ENCODE data around the gene MKS1. TPM values are rescaled to one million over a fixed set of nuclear protein-coding genes. Genes with fewer than 3 reads are reported as not detected.
A peak's percentile ranks its signal among the peaks of the same experiment; 100 is the strongest.

The MKS1 gene
- total and polyA plus RNA-seq, 12 donors = 9.1 to 28.2 (median 16.5) TPM

DNA sequence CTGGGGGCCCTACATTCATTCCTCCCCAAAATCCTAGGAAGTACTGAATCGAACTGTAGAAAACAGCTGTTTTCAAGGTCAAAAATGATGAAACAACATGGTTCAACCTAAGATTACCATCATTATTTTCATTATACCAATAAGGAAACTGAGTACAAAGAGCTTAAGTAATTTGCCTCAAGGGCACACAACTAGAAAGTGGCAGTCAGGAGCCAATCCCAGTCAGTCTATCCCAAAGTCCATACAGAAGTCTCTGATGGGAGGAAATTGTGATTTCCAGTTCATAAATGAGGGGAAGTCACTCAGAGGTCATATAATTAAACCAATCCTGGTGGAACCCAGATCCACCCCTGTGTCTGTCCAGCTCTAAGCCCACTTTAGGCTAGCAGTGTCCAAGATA, 27.7 kb upstream of the MKS1 start:
- Histone ChIP-seq H3K36me3 (replicated peaks in 1 of 2) (no peaks in the 10 kb centered on the region), H3K27me3 (peaks cover 4% of the 10 kb centered on the region), H3K27ac (no peak overlapping the region), H3K9me3 (replicated peaks in 1 of 3) (no peaks in the 10 kb centered on the region), H3K4me1 (replicated peaks in 1 of 2) (peaks cover 5 to 7% of the 10 kb centered on the region in 2 donors), H3K4me3 (no peak overlapping the region)
- TF ChIP-seq POLR2A (IDR thresholded peaks at IDR 0.05) = no peak
- TF ChIP-seq, protein P1, sequence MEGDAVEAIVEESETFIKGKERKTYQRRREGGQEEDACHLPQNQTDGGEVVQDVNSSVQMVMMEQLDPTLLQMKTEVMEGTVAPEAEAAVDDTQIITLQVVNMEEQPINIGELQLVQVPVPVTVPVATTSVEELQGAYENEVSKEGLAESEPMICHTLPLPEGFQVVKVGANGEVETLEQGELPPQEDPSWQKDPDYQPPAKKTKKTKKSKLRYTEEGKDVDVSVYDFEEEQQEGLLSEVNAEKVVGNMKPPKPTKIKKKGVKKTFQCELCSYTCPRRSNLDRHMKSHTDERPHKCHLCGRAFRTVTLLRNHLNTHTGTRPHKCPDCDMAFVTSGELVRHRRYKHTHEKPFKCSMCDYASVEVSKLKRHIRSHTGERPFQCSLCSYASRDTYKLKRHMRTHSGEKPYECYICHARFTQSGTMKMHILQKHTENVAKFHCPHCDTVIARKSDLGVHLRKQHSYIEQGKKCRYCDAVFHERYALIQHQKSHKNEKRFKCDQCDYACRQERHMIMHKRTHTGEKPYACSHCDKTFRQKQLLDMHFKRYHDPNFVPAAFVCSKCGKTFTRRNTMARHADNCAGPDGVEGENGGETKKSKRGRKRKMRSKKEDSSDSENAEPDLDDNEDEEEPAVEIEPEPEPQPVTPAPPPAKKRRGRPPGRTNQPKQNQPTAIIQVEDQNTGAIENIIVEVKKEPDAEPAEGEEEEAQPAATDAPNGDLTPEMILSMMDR (IDR thresholded peaks at IDR 0.05) = no peak
- 64 to 86% (median 76%) methylated on average over 1 of the region's 1 CpG for WGBS, 4 donors
- intact Hi-C loops (cut with DNase I) = no loop called here
- DNase-seq = no peak

DNA sequence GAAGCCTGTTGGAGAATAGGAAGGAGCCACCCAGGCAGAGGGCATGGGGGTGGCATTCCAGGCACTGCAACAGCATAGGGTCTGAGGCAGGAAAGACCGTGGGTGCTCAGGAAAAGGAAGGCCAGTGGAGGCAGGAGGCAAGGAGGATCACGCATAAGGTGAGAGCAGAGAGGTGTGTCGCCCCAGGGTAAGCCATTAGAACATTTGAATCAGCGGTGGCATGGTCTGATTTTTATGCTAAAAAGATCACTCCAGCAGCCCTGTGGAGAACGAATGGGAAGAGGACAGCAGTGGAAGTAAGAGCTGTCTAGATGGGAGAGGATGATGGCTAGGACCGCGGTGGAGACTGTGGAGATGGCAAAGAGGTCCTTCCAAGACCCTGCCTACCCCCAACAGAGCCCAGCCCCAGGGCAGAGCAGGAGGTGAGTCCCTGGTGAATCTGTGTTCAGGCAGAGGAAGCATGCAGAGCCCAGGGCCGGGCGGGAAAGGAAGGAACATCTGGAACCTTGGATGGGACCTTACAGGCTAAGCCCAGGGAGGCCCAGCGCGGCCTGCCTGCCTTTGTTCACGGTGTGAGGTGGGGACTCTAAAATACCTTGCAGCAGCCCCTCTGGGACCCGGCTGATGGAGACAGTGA, 27.2 kb upstream of the MKS1 start:
- peak in 1 of 7 donors; percentile 29 for DNase-seq
- Histone ChIP-seq H3K36me3 (replicated peaks in 1 of 2) (no peaks in the 10 kb centered on the region), H3K27me3 (peaks cover 4% of the 10 kb centered on the region), H3K27ac (no peak overlapping the region), H3K9me3 (replicated peaks in 1 of 3) (no peaks in the 10 kb centered on the region), H3K4me1 (replicated peaks in 1 of 2) (peaks cover 5 to 7% of the 10 kb centered on the region in 2 donors), H3K4me3 (no peak overlapping the region)
- 74 to 83% (median 79%) methylated on average over 11 to 13 of the region's 13 CpGs for WGBS, 4 donors
- TF ChIP-seq, protein P1 (IDR thresholded peaks at IDR 0.05) = no peak
- TF ChIP-seq POLR2A (IDR thresholded peaks at IDR 0.05) = no peak
- intact Hi-C loops (cut with DNase I) = no loop called here

DNA sequence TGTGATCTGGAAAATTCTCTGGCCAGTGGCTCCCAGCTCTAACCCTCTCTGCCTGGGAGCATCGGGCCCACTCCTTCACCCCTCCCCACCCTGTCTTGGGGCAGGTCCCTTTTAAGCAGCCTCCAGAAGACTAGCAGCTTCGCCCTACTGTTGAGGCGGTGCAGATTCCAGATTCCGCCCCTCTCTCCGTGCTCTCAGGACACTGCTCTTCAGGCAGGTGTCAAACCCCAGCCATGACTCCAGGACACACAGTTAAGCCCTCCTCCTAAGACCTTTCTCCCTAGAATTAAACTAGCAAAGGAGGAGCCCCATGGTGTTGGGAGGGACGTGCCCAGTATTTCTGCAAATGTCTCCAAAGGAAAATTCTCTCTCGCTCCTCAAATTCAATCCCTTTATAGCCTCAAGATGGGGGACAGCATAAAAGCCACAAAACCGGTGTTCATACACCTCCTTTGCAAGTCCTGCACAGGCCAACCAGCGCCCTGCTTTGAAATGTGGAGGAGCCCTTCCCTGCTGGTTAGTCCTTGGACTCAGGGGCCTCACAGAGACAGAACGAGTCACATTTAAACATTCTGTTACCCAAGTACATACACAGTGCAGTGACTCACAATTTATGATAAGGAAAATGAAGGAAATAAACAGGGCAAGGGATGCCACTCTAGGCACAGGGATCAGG, 26.5 kb upstream of the MKS1 start:
- intact Hi-C loops (cut with DNase I) = no loop called here
- peaks cover 4% of the 10 kb centered on the region for H3K27me3 ChIP-seq

DNA sequence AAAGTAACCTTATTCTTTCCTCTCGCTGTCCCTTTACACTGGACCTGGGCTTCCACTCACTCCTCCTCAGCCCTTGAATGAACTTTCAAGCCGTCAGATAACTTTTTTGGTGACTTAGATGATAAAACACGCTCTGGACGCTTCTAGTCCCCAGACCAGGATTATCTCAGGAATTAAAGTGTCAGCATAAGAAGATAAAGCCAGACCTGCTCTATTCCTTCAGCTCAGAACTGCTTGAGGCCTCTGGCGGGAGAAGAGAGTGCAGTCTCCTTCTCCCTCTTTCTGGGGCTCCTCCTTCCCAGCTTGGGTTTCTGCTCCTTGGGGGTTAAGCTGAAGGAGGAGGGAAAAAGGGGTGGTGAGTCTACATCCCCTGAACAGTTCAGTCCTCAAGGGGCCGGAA, 25.9 kb upstream of the MKS1 start:
- Histone ChIP-seq H3K4me1 (replicated peaks in 1 of 2) (peaks cover 5 to 7% of the 10 kb centered on the region in 2 donors), H3K9me3 (replicated peaks in 1 of 3) (no peaks in the 10 kb centered on the region), H3K27me3 (peaks cover 4% of the 10 kb centered on the region), H3K27ac (no peak overlapping the region), H3K4me3 (no peak overlapping the region), H3K36me3 (replicated peaks in 1 of 2) (no peaks in the 10 kb centered on the region)
- intact Hi-C loops (cut with DNase I) = no loop called here
- TF ChIP-seq POLR2A (IDR thresholded peaks at IDR 0.05) = no peak
- TF ChIP-seq, protein P1 (IDR thresholded peaks at IDR 0.05) = no peak
- 71 to 75% (median 72%) methylated on average over 6 of the region's 6 CpGs for WGBS, 4 donors
- no peak for DNase-seq

More for the DNA sequence above, 26.5 kb upstream of the MKS1 start:
- H3K36me3 ChIP-seq (replicated peaks in 1 of 2) = no peaks in the 10 kb centered on the region
- H3K9me3 ChIP-seq (replicated peaks in 1 of 3) = no peaks in the 10 kb centered on the region
- H3K4me1 ChIP-seq (replicated peaks in 1 of 2) = peaks cover 5 to 7% of the 10 kb centered on the region in 2 donors
- 53 to 77% (median 70%) methylated on average over 10 of the region's 10 CpGs for WGBS, 4 donors
- H3K27ac ChIP-seq = no peak overlapping the region
- TF ChIP-seq POLR2A (IDR thresholded peaks at IDR 0.05) = no peak
- TF ChIP-seq, protein P1 (IDR thresholded peaks at IDR 0.05) = no peak
- no peak overlapping the region for H3K4me3 ChIP-seq
- peak in 1 of 7 donors; percentile 15 for DNase-seq

Measured in adrenal gland (tissue), 12 donors.